ENCODE data around the gene STX11. TPM values are rescaled to one million over a fixed set of nuclear protein-coding genes. Genes with fewer than 3 reads are reported as not detected.
A peak's percentile ranks its signal among the peaks of the same experiment; 100 is the strongest.

The STX11 gene
- total RNA-seq, 3 donors from 2014 or later = 20.0 to 46.4 (median 22.8) TPM

DNA sequence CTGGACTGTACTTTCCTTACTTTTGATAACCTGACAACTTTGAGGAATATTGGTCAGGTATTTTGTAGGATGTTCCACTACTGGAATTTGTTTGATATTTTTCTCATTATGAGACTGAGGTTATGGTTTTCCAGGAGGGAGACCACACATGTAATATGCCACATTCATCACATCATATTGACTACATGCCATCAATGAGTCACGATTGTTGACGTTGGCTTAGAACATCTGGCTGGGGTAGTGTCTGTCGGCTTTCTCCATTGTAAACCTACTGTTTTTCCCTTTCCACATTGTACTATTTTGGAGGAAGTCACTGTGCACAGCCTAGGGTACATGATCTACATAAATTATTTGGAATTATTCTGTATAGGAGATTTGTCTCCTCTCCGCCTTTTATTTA, 1.4 kb upstream of the STX11 start:
- Histone ChIP-seq H3K4me1 (no peaks in the 10 kb centered on the region), H3K27me3 (no peaks in the 10 kb centered on the region), H3K9me3 (no peaks in the 10 kb centered on the region), H3K4me3 (no peak overlapping the region), H3K27ac (no peak overlapping the region), H3K36me3 (no peaks in the 10 kb centered on the region)
- TF ChIP-seq POLR2AphosphoS5 (IDR thresholded peaks at IDR 0.05) (no peak), POLR2A (IDR thresholded peaks at IDR 0.05) (no peak)
- TF ChIP-seq, protein P1, sequence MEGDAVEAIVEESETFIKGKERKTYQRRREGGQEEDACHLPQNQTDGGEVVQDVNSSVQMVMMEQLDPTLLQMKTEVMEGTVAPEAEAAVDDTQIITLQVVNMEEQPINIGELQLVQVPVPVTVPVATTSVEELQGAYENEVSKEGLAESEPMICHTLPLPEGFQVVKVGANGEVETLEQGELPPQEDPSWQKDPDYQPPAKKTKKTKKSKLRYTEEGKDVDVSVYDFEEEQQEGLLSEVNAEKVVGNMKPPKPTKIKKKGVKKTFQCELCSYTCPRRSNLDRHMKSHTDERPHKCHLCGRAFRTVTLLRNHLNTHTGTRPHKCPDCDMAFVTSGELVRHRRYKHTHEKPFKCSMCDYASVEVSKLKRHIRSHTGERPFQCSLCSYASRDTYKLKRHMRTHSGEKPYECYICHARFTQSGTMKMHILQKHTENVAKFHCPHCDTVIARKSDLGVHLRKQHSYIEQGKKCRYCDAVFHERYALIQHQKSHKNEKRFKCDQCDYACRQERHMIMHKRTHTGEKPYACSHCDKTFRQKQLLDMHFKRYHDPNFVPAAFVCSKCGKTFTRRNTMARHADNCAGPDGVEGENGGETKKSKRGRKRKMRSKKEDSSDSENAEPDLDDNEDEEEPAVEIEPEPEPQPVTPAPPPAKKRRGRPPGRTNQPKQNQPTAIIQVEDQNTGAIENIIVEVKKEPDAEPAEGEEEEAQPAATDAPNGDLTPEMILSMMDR (IDR thresholded peaks at IDR 0.05) = no peak
- no peak for DNase-seq (ENCODE audit: low spot score in 2 of 2)
- intact Hi-C loops (cut with DNase I; ENCODE audit: low total_unique reads) = loop anchor here (10.0 kb wide), 1 partner anchor 1016 kb away; no protein-coding TSS in a partner anchor

DNA sequence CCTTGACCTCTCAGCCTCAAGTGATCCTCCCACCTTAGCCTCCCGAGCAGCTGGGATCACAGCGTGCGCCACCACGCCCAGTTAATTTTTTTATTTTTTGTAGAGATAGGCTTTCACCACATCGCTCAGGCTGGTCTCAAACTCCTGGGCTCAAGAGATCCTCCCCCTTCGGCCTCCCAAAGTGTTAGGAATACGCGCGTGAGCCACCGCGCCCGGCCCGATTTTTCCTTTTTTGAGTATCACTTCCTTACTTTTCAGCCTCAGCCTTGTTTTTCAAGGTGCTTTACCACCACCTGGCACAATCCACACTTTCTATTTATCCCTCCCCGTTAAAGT, 791 bp upstream of the STX11 start:
- Histone ChIP-seq H3K4me3 (peak overlapping the region; percentile 65 to 85 (median 79)), H3K36me3 (no peaks in the 10 kb centered on the region), H3K4me1 (no peaks in the 10 kb centered on the region), H3K27ac (no peak overlapping the region), H3K9me3 (no peaks in the 10 kb centered on the region), H3K27me3 (no peaks in the 10 kb centered on the region)
- intact Hi-C loops (cut with DNase I; ENCODE audit: low total_unique reads) = loop anchor here (10.0 kb wide), 1 partner anchor 1015 kb away; no protein-coding TSS in a partner anchor
- TF ChIP-seq, protein P1 (IDR thresholded peaks at IDR 0.05) = no peak
- TF ChIP-seq POLR2AphosphoS5 (IDR thresholded peaks at IDR 0.05) (no peak), POLR2A (IDR thresholded peaks at IDR 0.05) (no peak)
- no peak for DNase-seq (ENCODE audit: low spot score in 2 of 2)

DNA sequence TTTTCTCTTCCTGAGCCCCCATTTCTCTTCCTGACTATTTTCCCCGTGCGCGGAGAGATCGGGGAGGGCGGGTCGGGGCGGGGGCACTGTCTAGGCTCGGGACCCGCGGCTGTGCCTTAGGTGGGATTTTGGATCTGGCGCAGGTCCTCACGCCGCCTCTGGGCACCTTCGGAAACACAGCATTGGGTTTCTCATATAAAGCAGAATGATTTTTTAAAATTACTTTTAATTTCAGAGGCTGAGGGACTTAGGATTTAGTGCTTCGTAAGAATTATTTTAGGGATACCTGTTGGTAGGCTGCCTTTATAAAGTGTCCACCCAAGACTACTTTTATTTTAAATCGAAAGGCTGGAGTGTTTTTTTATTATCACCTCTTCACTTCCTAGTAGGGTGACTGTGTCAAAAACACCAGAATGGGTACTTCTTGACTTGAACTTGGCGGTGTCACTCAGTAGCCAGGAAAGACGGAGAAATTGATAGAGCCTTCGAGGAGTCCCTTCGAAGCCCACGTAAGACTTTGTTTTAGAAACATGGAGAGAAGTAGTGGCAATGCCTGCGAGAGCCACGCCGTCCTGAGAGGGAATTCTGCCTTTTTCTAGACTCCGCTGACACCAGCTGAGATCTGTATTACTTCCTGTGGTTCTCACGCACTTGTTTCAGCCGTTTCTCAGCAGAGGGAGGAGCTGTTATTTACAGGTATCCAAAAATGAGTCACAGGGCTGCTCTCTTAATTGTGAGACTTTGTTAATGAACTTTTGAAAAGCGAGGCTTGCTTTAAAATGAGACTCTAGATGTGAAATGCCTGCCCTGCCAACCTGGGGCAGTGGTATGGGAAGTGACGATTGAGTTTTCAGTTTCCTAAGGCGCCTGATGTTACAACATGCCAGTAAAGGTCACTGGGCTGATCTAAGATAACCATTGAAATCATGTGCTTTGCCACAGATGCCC, 667 bp downstream of the STX11 start:
- no peaks in the 10 kb centered on the region for H3K27me3 ChIP-seq
- intact Hi-C loops (cut with DNase I; ENCODE audit: low total_unique reads) = no loop called here

DNA sequence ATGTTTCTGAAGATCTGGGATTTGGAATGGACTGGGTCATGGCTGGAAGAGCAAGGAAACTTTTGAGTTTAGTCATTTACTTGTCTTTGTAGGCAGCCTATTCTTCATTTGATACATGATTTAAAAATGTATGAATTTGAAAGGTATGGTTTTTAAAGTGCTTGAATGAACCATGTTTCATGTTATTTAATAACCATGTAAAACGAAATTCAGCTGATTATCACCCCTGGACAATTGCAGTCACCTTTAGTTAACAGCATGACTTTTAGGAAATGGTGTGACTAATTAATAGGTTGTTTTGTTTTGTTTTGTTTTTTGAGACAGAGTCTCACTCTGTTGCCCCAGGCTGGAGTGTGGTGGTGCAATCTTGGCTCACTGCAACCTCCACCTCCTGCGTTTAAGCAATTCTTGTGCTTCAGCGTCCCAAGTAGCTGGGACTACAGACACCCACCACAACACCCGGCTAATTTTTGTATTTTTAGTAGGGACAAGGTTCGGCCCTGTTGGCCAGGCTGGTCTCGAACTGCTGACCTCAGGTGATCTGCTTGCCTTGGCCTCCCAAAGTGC, 2.1 kb downstream of the STX11 start:
- TF ChIP-seq, protein P1 (IDR thresholded peaks at IDR 0.05) = no peak
- TF ChIP-seq POLR2A (IDR thresholded peaks at IDR 0.05) (no peak), POLR2AphosphoS5 (IDR thresholded peaks at IDR 0.05) (no peak)
- H3K4me1 ChIP-seq = no peaks in the 10 kb centered on the region
- H3K9me3 ChIP-seq = no peaks in the 10 kb centered on the region
- DNase-seq (ENCODE audit: low spot score in 2 of 2) = no peak
- H3K27me3 ChIP-seq = no peaks in the 10 kb centered on the region
- H3K4me3 ChIP-seq = no peak overlapping the region
- H3K36me3 ChIP-seq = no peaks in the 10 kb centered on the region
- no peak overlapping the region for H3K27ac ChIP-seq
- intact Hi-C loops (cut with DNase I; ENCODE audit: low total_unique reads) = no loop called here

More for the DNA sequence above, 667 bp downstream of the STX11 start:
- H3K4me3 ChIP-seq = peak overlapping the region; percentile 65 to 85 (median 79)
- no peaks in the 10 kb centered on the region for H3K9me3 ChIP-seq
- H3K36me3 ChIP-seq = no peaks in the 10 kb centered on the region
- DNase-seq (ENCODE audit: low spot score in 2 of 2) = no peak
- TF ChIP-seq, protein P1 (IDR thresholded peaks at IDR 0.05) = peak in 1 of 3 donors; percentile 26
- TF ChIP-seq POLR2AphosphoS5 (IDR thresholded peaks at IDR 0.05) = peak in 2 of 3 donors; percentile 13 to 31
- no peak for TF ChIP-seq POLR2A (IDR thresholded peaks at IDR 0.05)
- peak overlapping the region; percentile 76 to 79 for H3K27ac ChIP-seq
- H3K4me1 ChIP-seq = no peaks in the 10 kb centered on the region

DNA sequence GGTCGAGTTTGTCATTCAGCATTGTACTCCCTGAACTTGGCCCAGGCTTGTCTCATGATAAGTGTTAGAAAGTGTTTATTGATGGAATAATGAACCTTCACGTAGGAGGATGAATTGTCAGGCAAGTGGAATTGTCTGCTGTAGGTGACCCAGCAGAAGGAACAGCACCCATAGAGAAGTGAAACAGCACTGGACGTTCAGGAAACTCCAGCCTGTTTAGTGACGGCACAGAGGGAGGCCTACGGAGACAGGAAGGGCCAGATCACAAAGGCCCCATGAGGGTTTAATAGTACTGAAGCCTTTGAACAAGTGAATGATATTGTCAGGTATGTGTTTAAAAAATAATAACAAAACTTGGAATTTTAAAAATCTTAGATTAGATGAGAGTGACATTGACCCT, 2.9 kb downstream of the STX11 start:
- no peak for DNase-seq (ENCODE audit: low spot score in 2 of 2)
- Histone ChIP-seq H3K9me3 (no peaks in the 10 kb centered on the region), H3K27ac (no peak overlapping the region), H3K27me3 (no peaks in the 10 kb centered on the region), H3K4me1 (no peaks in the 10 kb centered on the region), H3K36me3 (no peaks in the 10 kb centered on the region), H3K4me3 (no peak overlapping the region)
- TF ChIP-seq, protein P1 (IDR thresholded peaks at IDR 0.05) = no peak
- TF ChIP-seq POLR2AphosphoS5 (IDR thresholded peaks at IDR 0.05) = no peak
- no peak for TF ChIP-seq POLR2A (IDR thresholded peaks at IDR 0.05)
- intact Hi-C loops (cut with DNase I; ENCODE audit: low total_unique reads) = no loop called here

Data from breast epithelium (tissue), 4 donors.